OCI-LY3 (cell line): Measurements from ENCODE around the gene KLHDC1.
"Not testable (repeated sequence)": the region's sequence is repeated elsewhere in the genome, so short reads cannot be mapped to it uniquely, and the experiment has no call there.

Experiments used
- CTCF ChIP-seq: fragments of 200-600, 300-600 bp; sonication (generic); IDR thresholded peaks from 2 replicates; pipeline ENCODE4 v1.5.1; 2014; ENCODE audit warnings: antibody characterized with exemption, low read length, low read depth
- EZH2phosphoT487 ChIP-seq: fragments of 200-600 bp; shearing (Covaris generic); IDR thresholded peaks from 2 replicates; pipeline ENCODE4 v1.6.1; 2018; ENCODE audit warnings: antibody characterized with exemption, mixed run types, low read depth

DNA sequence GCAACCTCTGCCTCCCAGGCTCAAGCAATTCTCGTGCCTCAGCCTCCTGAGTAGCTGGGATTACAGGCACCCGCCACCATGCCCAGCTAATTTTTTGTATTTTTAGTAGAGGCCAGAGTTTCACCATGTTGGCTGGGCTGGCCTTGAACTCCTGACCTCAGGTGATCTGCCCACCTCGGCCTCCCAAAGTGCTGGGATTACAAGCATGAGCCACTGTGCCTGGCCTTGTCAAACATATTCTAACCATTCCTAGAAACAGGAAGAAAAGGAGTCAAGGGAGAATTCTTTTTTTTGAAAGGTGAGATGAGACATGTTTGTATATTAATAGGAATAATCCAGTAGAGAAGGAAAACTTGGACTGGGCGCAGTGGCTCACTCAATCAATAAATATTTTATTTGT is 11.6 kb downstream of the KLHDC1 start:
- TF ChIP-seq CTCF, EZH2phosphoT487: not testable (repeated sequence)
